CD14-positive monocyte (primary cell): ENCODE data around the gene RPL26. TPM values are rescaled to one million over a fixed set of nuclear protein-coding genes. Genes with fewer than 3 reads are reported as not detected.

ENCODE experiments used
- DNase-seq, 3 donors: peaks; one replicate each; pipeline ENCODE4 v3.0.0-alpha.2; 2011 to 2022
- H2AFZ ChIP-seq: 2 replicates; pipeline ENCODE4 v1.6.0; 2012; ENCODE audit warnings: mild to moderate bottlenecking, low read depth, low read length, inconsistent platforms; ENCODE audit not compliant: insufficient read depth, poor library complexity, severe bottlenecking
- H3K27ac ChIP-seq, 2 donors: 1 replicate in 1 of 2; 2 replicates in 1 of 2; pipeline ENCODE4 v1.5.1; 2012 to 2013; ENCODE audit warnings: low read length in 2 of 2, control low read depth in 1 of 2, inconsistent platforms in 1 of 2, low read depth in 1 of 2, mild to moderate bottlenecking in 1 of 2
- H3K27me3 ChIP-seq, 2 donors: one replicate each; pipeline versions ENCODE4 v1.6.0 to v1.6.1; 2011 to 2013; ENCODE audit warnings: low read length in 2 of 2; ENCODE audit not compliant: control insufficient read depth in 2 of 2, insufficient read depth in 2 of 2
- H3K36me3 ChIP-seq, 2 donors: replicated peaks in 1 of 2; 1 replicate in 1 of 2; 2 replicates in 1 of 2; pipeline versions ENCODE4 v1.5.1 to v1.6.1; 2012 to 2013; ENCODE audit warnings: low read length in 2 of 2, control low read depth in 1 of 2, inconsistent platforms in 1 of 2, mild to moderate bottlenecking in 1 of 2; ENCODE audit not compliant: insufficient read depth in 2 of 2, control insufficient read depth in 1 of 2
- H3K4me1 ChIP-seq, 2 donors: 1 replicate in 1 of 2; 2 replicates in 1 of 2; pipeline versions ENCODE4 v1.5.1 to v1.6.1; 2012 to 2013; ENCODE audit warnings: low read length in 2 of 2, control low read depth in 1 of 2, inconsistent platforms in 1 of 2, mild to moderate bottlenecking in 1 of 2, moderate library complexity in 1 of 2; ENCODE audit not compliant: insufficient read depth in 2 of 2, control insufficient read depth in 1 of 2
- H3K4me2 ChIP-seq: replicated peaks from 2 replicates; pipeline ENCODE3; 2012; ENCODE audit warnings: low read length, moderate library complexity, mild to moderate bottlenecking; ENCODE audit not compliant: poor library complexity, severe bottlenecking; ENCODE audit errors: extremely low read depth
- H3K4me3 ChIP-seq, 3 experiments: fragments of 200-600 bp in 1 of 3; sonication (generic) in 1 of 3; replicated peaks in 1 of 3; 1 replicate in 2 of 3; 2 replicates in 1 of 3; pipeline ENCODE4 v1.5.1; 2011 to 2013; ENCODE audit warnings: low read length in 3 of 3, mild to moderate bottlenecking in 3 of 3, control low read depth in 2 of 3, low read depth in 2 of 3, inconsistent platforms in 1 of 3, moderate library complexity in 1 of 3
- H3K79me2 ChIP-seq: 2 replicates; pipeline ENCODE4 v1.6.0; 2012; ENCODE audit warnings: mild to moderate bottlenecking, control low read depth, inconsistent platforms, low read length, moderate library complexity; ENCODE audit not compliant: insufficient read depth
- H3K9ac ChIP-seq: 2 replicates; pipeline ENCODE4 v1.6.0; 2017; ENCODE audit warnings: low read length, mild to moderate bottlenecking; ENCODE audit not compliant: insufficient read depth, poor library complexity, severe bottlenecking
- H3K9me3 ChIP-seq, 2 donors: replicated peaks in 1 of 2; 1 replicate in 1 of 2; 2 replicates in 1 of 2; pipeline versions ENCODE4 v1.5.1 to v1.6.1; 2012 to 2013; ENCODE audit warnings: low read length in 2 of 2, control low read depth in 1 of 2; ENCODE audit not compliant: control insufficient read depth in 1 of 2, insufficient read depth in 1 of 2
- H4K20me1 ChIP-seq: 2 replicates; pipeline ENCODE4 v1.6.0; 2012; ENCODE audit warnings: mild to moderate bottlenecking, low read length, control low read depth, moderate library complexity; ENCODE audit not compliant: insufficient read depth
- H3K27ac Mint-ChIP-seq, 7 donors: one replicate each; pipeline ENCODE4 v1.8.0; 2020; ENCODE audit warnings: mild to moderate bottlenecking in 7 of 7, mixed read lengths in 7 of 7, moderate library complexity in 6 of 7, inconsistent platforms in 2 of 7
- H3K27me3 Mint-ChIP-seq, 3 donors: one replicate each; pipeline ENCODE4 v1.8.0; 2021 to 2022; ENCODE audit warnings: low read depth in 3 of 3, mild to moderate bottlenecking in 3 of 3, mixed read lengths in 3 of 3, moderate library complexity in 3 of 3, inconsistent platforms in 1 of 3
- H3K36me3 Mint-ChIP-seq, 2 donors: one replicate each; pipeline ENCODE4 v1.8.0; 2020; ENCODE audit warnings: mixed read lengths in 2 of 2, inconsistent platforms in 1 of 2, mild to moderate bottlenecking in 1 of 2
- H3K4me1 Mint-ChIP-seq: one replicate; pipeline ENCODE4 v1.8.0; 2020; ENCODE audit warnings: mild to moderate bottlenecking, mixed read lengths
- H3K4me3 Mint-ChIP-seq, 2 donors: one replicate each; pipeline ENCODE4 v1.8.0; 2020; ENCODE audit warnings: mild to moderate bottlenecking in 2 of 2, mixed read lengths in 2 of 2, moderate library complexity in 1 of 2
- H3K9me3 Mint-ChIP-seq, 7 donors: one replicate each; pipeline ENCODE4 v1.8.0; 2020 to 2022; ENCODE audit warnings: mixed read lengths in 7 of 7, mild to moderate bottlenecking in 6 of 7, moderate library complexity in 6 of 7, inconsistent platforms in 2 of 7
- CTCF ChIP-seq: fragments of 200-600 bp; IDR thresholded peaks from one replicate; pipeline ENCODE4 v1.8.0; 2022; ENCODE audit warnings: antibody characterized with exemption, mild to moderate bottlenecking
- WGBS: methylation state at CpG from one replicate; pipeline ENCODE4 v1.1.5; 2013; ENCODE audit warnings: missing lambda C conversion rate; ENCODE audit not compliant: insufficient coverage; 5-methylcytosine and 5-hydroxymethylcytosine counted together
- intact Hi-C, 2 donors: fragments of 100-400 bp; cut with micrococcal nuclease; formaldehyde crosslinking; loops; one replicate each; pipeline versions ENCODE4 v1.15.0 to v1.15.1; 2023
- polyA plus RNA-seq, 3 donors: library from polyadenylated mRNA; depleted of rRNA in 1 of 3; unstranded in 2 of 3; stranded (reverse) in 1 of 3; fragments of 300-500 nt in 2 of 3; fragments of >200 nt in 1 of 3; fragmentation: Illumina TruSeq in 2 of 3; gene quantifications; 1 replicate in 2 of 3; 2 replicates in 1 of 3; pipeline ENCODE4 v1.2.3, GENCODE V29; 2012 to 2021

Gene RPL26
- polyA plus RNA-seq, 3 donors = 859 to 4,469 (median 884) TPM

GRCh38 chr17:8369944-8370343 lies 13.0 kb downstream of the RPL26 start:
- TF ChIP-seq CTCF = no peak
- Mint-ChIP-seq H3K27ac (peak overlapping the region; percentile 61 to 86 (median 82)), H3K9me3 (no peaks in the 10 kb centered on the region)

GRCh38 chr17:8368193-8368592 lies 14.8 kb downstream of the RPL26 start:
- H3K79me2 ChIP-seq = no peaks in the 10 kb centered on the region
- Mint-ChIP-seq H3K27me3 (peaks cover 0 to 2% (median 0%) of the 10 kb centered on the region in 3 donors), H3K27ac (no peak overlapping the region), H3K9me3 (no peaks in the 10 kb centered on the region), H3K36me3 (peaks cover 19 to 35% of the 10 kb centered on the region in 2 donors), H3K4me3 (no peak overlapping the region), H3K4me1 (peaks cover 12% of the 10 kb centered on the region)
- no peaks in the 10 kb centered on the region for H4K20me1 ChIP-seq
- no peak overlapping the region for H3K4me2 ChIP-seq
- H3K27me3 ChIP-seq = no peaks in the 10 kb centered on the region
- no peak overlapping the region for H2AFZ ChIP-seq
- peaks cover 3 to 15% of the 10 kb centered on the region in 2 donors for H3K36me3 ChIP-seq
- no peaks in the 10 kb centered on the region for H3K9me3 ChIP-seq
- WGBS = no CpG with 5 or more reads among the region's 3 CpGs
- H3K9ac ChIP-seq = no peak overlapping the region
- intact Hi-C loops = no loop called here
- DNase-seq = no peak
- no peak overlapping the region for H3K4me3 ChIP-seq
- H3K27ac ChIP-seq = no peak overlapping the region
- peaks cover 17 to 19% of the 10 kb centered on the region in 2 donors for H3K4me1 ChIP-seq
- no peak for TF ChIP-seq CTCF

More at GRCh38 chr17:8369944-8370343, 13.0 kb downstream of the RPL26 start:
- Histone ChIP-seq H3K36me3 (peaks cover 3 to 15% of the 10 kb centered on the region in 2 donors), H3K9ac (no peak overlapping the region), H2AFZ (peak overlapping the region; percentile 9), H3K4me1 (peaks cover 17 to 19% of the 10 kb centered on the region in 2 donors), H4K20me1 (no peaks in the 10 kb centered on the region), H3K9me3 (no peaks in the 10 kb centered on the region), H3K27ac (peak overlapping the region in 1 of 2 donors; percentile 30), H3K27me3 (no peaks in the 10 kb centered on the region), H3K4me2 (peak overlapping the region; percentile 56), H3K79me2 (no peaks in the 10 kb centered on the region), H3K4me3 (peak overlapping the region in 1 of 3 experiments; percentile 38)
- Mint-ChIP-seq H3K4me3 (peak overlapping the region in 1 of 2 donors; percentile 73), H3K27me3 (peaks cover 0 to 2% (median 0%) of the 10 kb centered on the region in 3 donors), H3K36me3 (peaks cover 17 to 32% of the 10 kb centered on the region in 2 donors), H3K4me1 (peaks cover 12% of the 10 kb centered on the region)
- 0% methylated on average over 1 of the region's 8 CpGs for WGBS
- peak; percentile 50 to 79 (median 70) for DNase-seq
- intact Hi-C loops = no loop called here
